GM18519 (cell line): Measurements from ENCODE around the gene CLNK.

Source experiments
- ATAC-seq: cut with Tn5 transposase; IDR thresholded peaks from one replicate; pipeline ENCODE4 v1.9.1; 2021; ENCODE audit warnings: mild to moderate bottlenecking, moderate library complexity; ENCODE audit not compliant: unreplicated experiment, low FRiP score

The CLNK gene

GRCh38 chr4:10666616-10667015 is 18.0 kb downstream of the CLNK start:
- ATAC-seq: no peak

- ATAC-seq: no peak
Measured at GRCh38 chr4:10664408-10664807, 20.2 kb downstream of the CLNK start.

GRCh38 chr4:10662937-10663336 is 21.6 kb downstream of the CLNK start:
- no peak for ATAC-seq

DNA sequence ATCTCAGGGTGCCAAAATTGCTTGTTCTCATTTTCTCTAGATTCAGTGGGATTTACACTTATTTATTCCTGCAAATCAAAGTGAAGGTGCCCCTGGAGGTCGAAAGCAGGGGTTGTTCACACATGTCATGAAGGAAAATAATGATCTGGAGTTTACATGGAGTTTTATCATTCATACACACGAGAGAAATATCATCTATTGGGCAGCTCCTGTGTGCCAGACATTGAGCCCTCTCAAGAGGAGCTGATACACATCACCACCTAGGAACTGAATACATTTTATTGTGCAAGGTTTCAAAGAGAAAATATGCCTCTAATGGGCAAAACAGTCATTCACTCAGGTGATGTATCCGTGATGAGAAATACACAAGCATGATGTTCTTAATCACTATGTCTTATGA is 23.5 kb downstream of the CLNK start:
- ATAC-seq: no peak

- no peak for ATAC-seq
Measured at GRCh38 chr4:10659251-10659650, 25.3 kb downstream of the CLNK start.

DNA sequence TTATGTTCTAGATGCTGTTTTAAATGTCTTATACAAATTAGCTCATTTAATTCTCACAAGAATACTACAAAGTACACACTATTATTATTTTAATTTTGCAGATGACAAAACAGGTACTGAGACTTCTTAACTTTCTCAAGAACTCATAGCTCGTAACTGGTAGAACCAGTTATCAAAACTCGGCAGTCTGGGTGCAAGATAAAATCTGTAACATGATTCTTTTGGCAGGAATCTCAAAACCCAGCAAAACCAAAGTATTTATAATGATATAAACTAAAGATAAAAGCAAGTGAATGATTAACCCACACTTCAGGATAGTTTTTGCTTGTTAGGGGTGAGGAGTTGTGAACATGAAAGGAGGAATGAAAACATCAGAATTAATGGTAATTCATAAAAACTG is 27.6 kb downstream of the CLNK start:
- ATAC-seq: no peak

- no peak for ATAC-seq
Measured at GRCh38 chr4:10656420-10656819, 28.1 kb downstream of the CLNK start.

DNA sequence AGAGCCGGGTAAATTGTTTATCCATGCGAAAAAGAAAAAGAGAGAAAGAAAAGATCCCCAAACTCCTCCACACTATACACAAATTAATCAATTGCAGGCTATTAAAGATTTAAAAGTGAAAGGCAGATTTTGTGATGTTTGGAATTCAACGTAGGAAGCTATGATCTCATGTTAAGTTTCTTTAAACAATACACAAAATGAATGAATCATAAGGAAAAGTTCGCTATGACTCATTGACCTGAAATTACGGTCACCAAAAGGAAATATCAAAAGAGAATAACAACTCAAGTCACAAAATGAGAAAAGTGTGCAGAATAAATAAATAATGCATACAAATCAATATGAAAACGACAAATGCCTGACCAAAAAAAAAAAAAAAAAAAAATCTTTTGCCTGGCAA is 28.6 kb downstream of the CLNK start:
- no peak for ATAC-seq

DNA sequence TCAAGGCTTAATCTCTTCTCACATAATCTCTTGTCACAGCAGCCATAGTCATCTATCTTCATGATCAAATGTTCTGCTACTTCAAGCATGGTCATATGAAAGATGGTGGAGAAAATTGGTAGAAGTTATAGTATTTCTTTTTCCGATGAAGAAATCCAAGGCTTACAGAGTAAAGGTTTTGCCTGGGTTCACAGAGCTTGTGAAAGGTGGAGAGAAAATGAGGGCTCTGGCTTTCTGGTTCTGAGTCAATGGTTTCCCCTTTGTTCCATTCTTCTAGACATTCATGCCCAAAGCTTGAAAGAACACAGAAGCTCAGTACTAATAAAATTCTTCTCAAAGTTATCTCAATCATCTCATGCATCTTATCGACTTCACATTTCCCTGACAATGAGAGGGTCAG is 36.1 kb downstream of the CLNK start:
- ATAC-seq: no peak

DNA sequence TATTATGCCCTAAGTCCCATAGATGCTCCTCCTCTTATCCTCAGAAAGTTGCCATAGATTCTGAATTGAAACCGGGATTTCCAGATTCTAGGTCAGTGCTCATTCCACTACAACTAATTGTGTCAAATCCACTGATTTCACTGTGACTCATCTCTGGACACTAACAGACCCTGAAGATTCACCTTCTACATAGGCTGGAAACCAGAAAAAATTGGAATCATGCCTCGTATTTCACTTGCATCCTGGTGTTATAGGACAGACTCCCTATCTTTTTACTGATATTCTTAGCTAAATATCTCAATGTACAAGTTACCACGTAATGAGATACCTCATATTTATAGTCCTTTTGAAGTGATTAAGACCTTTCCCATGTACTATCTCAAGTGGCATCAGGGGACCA is 36.7 kb downstream of the CLNK start:
- ATAC-seq: no peak

DNA sequence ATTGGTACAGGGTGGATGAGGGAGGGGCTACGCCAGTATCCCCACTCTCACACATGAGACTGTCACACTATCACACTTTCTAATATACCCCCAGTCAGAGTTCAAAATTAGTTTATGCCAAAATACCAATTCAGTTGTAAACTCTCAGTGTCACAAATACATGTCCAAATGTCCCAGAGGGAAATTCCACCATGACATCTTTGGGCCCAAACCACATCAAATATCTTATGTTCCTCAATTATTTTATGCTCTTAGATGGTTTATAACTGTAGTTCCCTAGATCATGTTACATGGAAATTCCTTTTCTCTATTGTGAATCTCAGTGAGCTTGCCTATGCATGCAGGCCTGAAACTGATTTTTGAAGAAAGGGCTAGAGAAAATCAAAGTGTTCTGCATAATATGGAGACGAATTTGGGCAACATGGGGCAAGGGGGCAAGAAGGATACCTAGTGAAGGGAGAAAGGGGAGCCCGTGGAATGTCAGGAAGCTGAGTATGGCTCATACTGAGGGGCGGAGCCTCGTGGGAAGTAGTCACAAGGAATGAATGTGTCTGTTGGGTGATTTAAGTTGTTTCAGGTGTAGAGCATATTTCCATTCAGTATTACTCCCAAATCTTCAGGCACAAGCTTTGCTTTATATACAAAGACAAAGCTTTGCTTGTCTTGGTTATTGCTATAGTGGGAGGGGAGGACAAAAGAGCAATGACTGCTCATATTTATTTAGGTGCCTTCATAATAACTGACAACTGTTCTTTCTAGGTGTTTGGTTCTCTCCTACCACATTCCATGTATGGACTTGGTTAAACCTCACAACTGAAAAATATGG is 40.8 kb downstream of the CLNK start:
- no peak for ATAC-seq

- ATAC-seq: no peak
Measured at GRCh38 chr4:10640561-10641201, 43.9 kb downstream of the CLNK start.

DNA sequence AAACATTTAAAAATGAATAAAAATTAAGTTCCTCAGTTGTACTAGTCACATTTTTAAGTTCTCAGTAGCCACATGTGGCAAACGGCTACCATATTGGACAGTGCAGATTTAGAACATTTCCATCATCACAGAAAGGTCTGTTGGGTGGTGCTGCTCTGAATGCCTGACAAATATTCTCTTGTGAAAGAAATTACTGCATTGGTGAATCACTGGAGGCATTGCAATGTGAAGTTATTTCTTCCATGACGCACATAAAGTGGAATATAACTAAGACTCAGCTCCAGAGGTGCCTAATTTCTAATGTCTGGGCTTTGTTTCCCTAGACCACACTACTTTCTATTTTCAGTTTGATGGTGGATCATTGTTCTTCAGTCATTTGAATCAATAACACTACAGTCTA is 44.9 kb downstream of the CLNK start:
- no peak for ATAC-seq

- no peak for ATAC-seq
Measured at GRCh38 chr4:10639100-10639499, 45.5 kb downstream of the CLNK start.

- ATAC-seq: no peak
Measured at GRCh38 chr4:10635091-10635490, 49.5 kb downstream of the CLNK start.

DNA sequence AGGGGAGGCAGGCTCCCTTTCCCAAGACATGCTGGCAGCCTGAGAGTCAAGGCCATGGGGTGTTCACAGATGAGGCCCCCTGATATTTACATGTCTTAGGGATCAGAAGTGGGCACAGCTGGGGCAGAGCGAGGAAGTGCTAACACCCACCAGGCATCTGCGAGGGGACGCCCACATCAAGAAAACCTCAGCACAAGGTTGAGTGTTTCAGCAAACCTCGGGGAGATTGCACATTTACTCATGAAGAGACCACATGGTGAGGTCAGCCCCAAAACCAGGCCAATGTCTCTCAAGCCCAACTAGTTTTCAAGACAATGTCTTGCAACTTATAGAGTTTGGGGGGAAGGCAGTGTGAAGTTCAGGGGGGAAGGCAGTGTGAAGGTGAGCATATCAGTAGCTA is 55.2 kb downstream of the CLNK start:
- no peak for ATAC-seq

DNA sequence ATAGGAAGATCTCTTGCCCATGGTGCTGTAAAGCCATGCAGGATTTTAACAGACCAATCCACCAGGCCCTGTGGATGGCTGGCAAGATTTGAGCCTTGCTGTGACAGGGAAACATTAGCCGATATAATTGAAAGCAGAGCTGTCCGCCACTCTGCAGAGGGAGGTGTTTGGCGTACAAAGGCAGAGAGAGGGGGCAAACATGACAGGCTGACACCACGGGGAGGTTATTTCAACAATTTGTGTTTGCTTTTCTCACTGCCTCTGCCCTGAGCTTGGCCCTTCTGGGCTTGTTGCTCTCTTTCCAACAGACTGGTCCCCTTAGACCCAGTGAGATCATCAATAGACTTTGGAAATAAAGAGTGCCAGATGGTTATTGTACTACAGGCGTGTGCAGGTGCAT is 59.4 kb downstream of the CLNK start:
- no peak for ATAC-seq

- ATAC-seq: no peak
Measured at GRCh38 chr4:10623862-10624261, 60.7 kb downstream of the CLNK start.

GRCh38 chr4:10623241-10623640 is 61.3 kb downstream of the CLNK start:
- ATAC-seq: no peak

DNA sequence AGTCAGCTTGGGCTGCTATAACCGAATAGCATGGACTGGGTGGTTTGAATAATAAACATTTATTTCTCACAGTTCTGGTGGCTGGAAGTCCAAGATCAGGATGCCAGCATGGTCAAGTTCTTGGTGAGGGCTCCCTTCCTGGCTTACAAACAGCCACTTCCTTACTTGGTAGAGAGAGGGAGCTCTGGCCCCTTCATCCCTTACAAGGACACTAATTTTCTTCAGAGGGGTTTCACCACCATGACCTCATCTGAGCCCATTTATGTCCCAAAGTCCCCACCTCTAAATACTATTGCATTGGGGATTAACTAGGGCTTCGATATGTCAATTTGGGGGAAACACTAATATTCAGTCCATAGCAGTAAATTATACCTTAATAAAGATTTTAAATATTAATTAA is 61.8 kb downstream of the CLNK start:
- no peak for ATAC-seq

DNA sequence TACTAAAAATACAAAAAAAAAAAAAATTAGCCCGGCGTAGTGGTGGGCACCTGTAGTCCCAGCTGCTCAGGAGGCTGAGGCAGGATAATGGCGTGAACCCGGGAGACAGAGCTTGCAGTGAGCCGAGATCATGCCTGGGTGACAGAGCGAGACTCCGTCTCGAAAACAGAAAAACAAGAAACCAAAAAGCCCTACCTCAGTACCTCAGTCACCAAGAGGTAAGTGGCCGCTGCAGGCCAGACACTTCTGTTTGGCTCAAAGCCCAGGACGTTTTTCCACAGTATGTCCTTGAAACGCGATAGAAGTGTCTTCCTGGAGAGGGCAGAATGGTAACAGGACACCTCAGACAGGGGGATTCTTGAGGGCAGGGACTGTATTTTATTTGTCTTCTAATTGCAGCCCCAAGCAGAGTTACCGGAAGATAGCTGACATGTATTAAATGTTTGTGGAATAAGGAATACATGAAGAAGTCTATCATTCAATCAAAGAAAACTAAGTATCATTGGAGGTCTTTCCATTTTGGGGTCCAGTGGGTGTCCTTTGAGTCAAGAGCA is 63.6 kb downstream of the CLNK start:
- ATAC-seq: no peak

- ATAC-seq: no peak
Measured at GRCh38 chr4:10619855-10620254, 64.7 kb downstream of the CLNK start.
